ES-I3 (cell line): ENCODE measurements around the gene ADH7.
"Not testable (repeated sequence)": the region's sequence is repeated elsewhere in the genome, so short reads cannot be mapped to it uniquely, and the experiment has no call there.

Experiments used
- H3K36me3 ChIP-seq: 2 replicates; pipeline ENCODE4 v1.6.1; 2013; ENCODE audit warnings: mild to moderate bottlenecking, low read length, control low read depth, moderate library complexity; ENCODE audit not compliant: insufficient read depth
- H3K4me1 ChIP-seq: 2 replicates; pipeline ENCODE4 v1.6.1; 2013; ENCODE audit warnings: mild to moderate bottlenecking, control low read depth, low read length; ENCODE audit not compliant: insufficient read depth
- H3K9ac ChIP-seq: 2 replicates; pipeline ENCODE4 v1.6.1; 2013; ENCODE audit warnings: low read depth, mild to moderate bottlenecking, low read length, moderate library complexity
- H3K9me3 ChIP-seq: 2 replicates; pipeline ENCODE4 v1.6.1; 2013; ENCODE audit warnings: mild to moderate bottlenecking, low read length, moderate library complexity; ENCODE audit not compliant: control insufficient read depth, insufficient read depth

ADH7 gene

DNA sequence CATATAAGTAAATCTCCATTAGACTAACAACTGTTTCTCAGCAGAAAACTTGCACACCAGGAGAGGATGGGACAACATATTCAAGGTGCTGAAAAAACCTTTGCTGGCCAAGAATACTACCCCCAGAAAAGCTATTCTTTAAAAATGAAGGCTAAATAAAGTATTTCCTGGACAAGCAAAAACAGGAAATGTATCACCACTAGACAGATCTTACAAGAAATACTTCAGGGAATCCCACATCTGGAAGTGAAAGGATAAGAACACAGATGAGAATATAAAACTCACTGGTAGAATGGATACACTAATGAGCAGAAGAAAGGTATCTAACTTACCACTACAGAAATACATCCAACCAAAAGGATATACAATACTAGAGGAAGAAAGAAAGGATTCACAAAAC, 55.6 kb downstream of the ADH7 start:
- H3K4me1 ChIP-seq, result no peaks in the 10 kb centered on the region
- H3K36me3 ChIP-seq, result no peaks in the 10 kb centered on the region
- no peak overlapping the region for H3K9ac ChIP-seq
- peaks cover 5% of the 10 kb centered on the region; the same call in 1 of the 2 replicates for H3K9me3 ChIP-seq

DNA sequence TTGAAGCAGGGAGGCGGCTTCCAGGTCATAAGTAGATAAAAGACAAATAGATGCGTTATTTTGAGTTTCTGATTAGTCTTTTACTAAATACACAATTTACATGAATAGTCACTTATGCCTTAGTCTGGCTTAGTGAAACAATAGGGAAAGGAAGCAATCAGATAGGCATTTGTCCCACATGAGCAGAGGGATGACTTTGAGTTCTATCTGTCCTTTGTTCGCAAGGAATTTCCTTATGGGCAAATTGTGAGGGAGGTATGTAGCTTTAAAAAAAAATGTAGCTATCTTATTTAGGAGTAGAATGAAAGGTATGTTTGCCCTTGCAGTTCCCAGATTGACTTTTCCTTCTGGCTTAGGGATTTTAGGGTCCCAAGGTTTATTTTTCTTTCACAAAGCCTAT, 56.3 kb downstream of the ADH7 start:
- Histone ChIP-seq H3K9ac (no peak overlapping the region), H3K9me3 (peaks cover 5% of the 10 kb centered on the region; the same call in 1 of the 2 replicates), H3K36me3 (no peaks in the 10 kb centered on the region), H3K4me1 (no peaks in the 10 kb centered on the region)

GRCh38 chr4:99377341-99377740, 57.8 kb downstream of the ADH7 start:
- not testable (repeated sequence) for H3K36me3 ChIP-seq, H3K9me3 ChIP-seq, H3K9ac ChIP-seq, H3K4me1 ChIP-seq

- not testable (repeated sequence) for H3K9me3 ChIP-seq, H3K36me3 ChIP-seq, H3K4me1 ChIP-seq, H3K9ac ChIP-seq
These were observed 62.7 kb downstream of the ADH7 start for GRCh38 chr4:99372464-99372863.

- not testable (repeated sequence) for H3K4me1 ChIP-seq, H3K9ac ChIP-seq, H3K9me3 ChIP-seq, H3K36me3 ChIP-seq
These were observed 67.3 kb downstream of the ADH7 start for GRCh38 chr4:99367817-99368216.

GRCh38 chr4:99366491-99366890, 68.7 kb downstream of the ADH7 start:
- Histone ChIP-seq H3K9me3 (no peaks in the 10 kb centered on the region), H3K36me3 (no peaks in the 10 kb centered on the region), H3K9ac (no peak overlapping the region)

DNA sequence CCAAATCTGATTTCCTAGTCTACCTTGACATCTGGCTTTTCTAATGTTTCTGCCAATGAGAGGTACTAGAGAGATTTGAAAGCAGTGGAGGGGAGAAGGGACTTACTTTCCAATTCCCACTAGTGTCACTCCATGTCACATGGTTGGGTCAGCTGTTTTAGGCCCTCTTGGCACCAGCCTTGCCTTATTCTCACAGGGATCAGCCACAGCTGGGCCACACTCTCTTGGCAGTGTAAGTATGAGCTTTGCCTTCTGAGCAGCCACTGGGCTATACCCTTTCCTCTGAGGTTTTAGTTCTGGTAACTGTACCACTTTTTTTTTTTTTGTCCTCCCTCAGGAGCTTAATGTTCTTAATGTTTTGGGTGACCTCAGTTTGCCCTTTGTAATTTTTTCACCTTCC, 72.4 kb downstream of the ADH7 start:
- Histone ChIP-seq H3K36me3 (no peaks in the 10 kb centered on the region), H3K9me3 (no peaks in the 10 kb centered on the region), H3K9ac (no peak overlapping the region), H3K4me1 (no peaks in the 10 kb centered on the region; the same call in 1 of the 2 replicates)

More at GRCh38 chr4:99366491-99366890, 68.7 kb downstream of the ADH7 start:
- no peaks in the 10 kb centered on the region; the same call in 1 of the 2 replicates for H3K4me1 ChIP-seq
